HG03025 (cell line): ENCODE results near the gene BOK.
"Not testable (repeated sequence)": the region's sequence is repeated elsewhere in the genome, so short reads cannot be mapped to it uniquely, and the experiment has no call there.

Source experiments
- ATAC-seq: cut with Tn5 transposase; IDR thresholded peaks from one replicate; pipeline ENCODE4 v1.9.1; 2021; ENCODE audit warnings: mild to moderate bottlenecking, moderate library complexity; ENCODE audit not compliant: unreplicated experiment, low FRiP score

BOK gene

DNA sequence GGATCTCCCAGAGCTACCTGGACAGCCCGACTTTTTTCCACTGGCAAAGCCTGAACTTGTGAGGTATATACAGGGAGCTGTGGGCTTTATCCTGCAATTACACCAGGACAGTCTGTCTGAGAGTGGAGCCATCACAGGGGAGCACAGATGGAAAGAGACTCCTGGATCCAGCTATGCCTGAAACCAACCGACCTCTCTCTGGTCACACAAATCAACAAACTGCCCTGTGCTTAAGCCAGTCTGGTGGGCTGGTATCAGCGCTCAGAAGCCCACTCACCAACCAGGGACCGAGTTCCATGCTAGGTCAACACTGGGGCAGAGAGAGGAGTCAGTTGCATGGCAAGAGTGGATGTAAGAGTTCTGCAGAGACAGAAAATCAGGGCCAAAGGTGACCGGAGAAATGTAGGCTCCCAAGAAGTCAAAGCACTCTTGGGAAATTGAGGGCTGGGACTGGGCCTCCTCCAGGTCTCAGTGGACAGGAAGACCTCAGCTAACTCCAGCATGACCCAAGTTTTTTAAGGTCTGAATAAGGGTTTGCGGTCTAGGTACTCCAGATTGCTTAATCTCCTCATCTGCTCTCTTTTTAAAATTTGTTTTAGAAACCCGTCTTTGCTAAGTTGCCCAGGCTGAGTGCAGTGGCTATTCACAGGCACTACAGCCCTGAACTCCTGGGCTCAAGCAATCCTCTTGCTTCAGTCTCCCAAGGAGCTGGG, 3.8 kb upstream of the BOK start:
- ATAC-seq = no peak

DNA sequence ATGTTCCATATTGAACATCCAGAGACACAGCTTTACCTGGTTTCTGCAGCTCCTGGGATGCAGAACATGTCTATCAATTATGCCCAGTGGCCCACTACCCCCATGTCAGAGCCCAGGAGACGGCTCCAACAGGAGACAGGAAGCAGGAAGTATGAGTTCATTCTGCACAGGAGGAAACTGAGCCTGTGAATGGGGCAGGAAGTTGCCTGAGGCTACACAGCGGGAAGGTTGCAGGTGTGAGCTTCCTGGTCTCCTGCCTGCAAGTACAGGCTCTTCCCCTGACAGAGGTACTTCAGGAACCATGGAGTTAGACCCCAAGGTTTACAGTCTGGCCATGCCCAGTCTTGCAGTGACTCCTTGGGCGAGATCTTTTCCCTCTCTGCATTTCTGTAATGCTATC, 2.8 kb upstream of the BOK start:
- no peak for ATAC-seq

DNA sequence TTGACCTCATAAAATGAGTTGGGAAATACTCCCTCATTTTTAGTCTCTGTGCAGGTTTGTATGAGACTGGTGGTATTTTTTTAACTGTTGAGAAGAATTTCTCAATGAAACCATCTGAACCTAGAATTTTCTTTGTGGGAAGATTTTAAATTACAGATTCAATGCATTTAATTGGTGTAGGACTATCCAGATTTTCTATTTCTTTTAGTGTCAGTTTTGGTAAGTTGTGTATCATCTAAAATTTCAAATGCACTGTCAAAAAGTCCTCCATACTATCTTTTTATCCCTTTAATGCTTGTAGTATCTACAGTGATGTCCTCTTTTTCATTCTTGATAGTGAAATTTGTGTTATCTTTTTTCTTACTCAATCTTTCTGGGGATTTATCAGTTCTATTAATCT, 1.8 kb upstream of the BOK start:
- no peak for ATAC-seq

DNA sequence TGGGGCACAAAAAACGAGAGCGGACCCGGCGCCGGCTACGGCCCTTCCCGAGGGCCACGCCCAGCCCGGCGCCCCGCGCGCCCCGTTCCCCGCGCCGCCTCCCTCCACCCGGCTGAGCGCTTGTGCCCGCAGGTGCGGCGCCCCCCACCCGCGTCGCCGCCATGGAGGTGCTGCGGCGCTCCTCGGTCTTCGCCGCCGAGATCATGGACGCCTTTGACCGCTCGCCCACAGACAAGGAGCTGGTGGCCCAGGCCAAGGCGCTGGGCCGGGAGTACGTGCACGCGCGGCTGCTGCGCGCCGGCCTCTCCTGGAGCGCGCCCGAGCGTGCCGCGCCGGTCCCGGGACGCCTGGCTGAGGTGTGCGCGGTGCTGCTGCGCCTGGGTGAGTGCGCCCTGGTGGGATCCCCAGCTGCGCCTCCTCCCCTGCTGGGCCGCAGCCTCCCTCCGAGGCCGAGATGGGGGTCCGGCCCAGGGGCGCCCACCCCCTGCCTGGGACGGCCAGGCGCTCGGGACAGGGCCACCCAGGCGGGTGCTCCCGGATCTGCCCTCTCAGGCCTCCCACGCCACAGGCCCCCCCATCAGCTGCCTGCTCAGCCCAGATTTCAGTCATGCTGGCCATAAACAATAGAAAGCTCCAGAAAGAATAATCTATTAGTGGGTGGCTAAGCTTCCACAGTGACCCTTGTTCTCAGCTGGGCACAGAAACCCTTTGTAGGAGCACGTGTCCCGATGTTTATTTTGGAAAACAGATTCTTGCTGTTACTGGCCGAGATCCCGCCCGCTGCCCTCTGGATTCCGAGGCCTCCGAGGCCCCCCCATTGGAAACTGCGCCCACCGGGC, 997 bp downstream of the BOK start:
- ATAC-seq = no peak

DNA sequence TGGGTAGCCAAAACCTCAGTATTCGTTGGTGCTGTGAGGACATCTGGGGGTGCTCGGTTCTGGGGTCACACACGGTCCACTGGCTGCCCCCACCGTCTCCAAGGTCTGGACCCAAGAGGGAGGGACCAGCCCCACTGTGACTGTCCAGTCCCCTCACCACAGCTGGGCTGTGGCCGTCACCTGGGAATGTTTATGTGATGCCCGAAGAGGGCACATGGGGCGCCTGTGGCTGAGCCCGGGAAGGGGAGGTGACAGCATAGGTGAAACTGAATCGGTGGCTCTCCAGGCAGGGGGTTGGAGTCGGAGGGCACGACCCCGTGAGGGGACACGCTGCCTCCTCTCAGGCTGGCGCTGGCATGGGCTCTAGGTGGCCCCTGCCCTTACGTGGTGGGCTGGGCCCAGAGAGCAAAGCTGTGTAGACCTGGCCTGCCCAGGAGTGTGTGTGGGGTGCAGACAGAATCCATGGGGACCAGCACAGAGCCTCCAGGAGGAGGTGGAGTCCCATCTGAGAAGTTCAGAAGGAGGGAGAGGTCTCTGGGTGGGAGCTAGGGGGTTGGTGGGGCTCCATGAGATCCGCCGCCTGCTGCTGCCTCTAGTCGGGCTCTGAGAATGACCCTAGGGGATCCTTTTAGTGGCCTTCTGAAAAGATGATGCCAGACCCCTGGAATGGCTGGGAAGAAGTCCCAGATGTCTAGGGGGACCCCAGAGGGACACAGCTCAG, 1.8 kb downstream of the BOK start:
- ATAC-seq = no peak

DNA sequence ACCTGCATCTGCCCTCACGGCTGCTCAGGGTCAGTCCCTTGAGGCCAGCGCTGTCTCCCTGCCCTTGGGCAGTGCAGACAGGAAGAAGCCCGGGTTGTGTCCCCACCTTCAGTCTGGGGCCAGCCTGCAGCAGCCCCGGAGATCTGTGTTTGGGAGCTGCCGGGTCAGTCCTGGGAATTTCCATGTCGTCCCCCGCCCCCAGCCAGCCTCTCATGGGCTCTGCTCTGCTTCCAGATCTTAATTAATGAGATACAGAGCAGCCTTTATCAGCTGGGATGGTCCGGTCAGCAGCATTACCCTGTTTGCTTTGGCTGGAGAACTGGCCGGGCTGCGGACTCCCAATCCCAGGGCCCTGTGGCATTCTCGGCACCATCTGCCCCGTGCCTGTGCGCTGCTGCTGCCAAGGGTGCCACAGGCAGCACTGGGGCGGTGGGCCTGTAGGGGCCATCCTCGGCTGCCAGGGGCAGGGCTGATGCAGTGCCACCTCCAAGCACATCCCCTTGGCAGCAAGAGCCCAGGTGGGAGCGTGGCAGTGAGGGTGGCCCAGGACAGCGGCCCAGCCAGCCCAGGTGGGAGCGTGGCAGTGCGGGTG, 2.4 kb downstream of the BOK start:
- no peak for ATAC-seq

DNA sequence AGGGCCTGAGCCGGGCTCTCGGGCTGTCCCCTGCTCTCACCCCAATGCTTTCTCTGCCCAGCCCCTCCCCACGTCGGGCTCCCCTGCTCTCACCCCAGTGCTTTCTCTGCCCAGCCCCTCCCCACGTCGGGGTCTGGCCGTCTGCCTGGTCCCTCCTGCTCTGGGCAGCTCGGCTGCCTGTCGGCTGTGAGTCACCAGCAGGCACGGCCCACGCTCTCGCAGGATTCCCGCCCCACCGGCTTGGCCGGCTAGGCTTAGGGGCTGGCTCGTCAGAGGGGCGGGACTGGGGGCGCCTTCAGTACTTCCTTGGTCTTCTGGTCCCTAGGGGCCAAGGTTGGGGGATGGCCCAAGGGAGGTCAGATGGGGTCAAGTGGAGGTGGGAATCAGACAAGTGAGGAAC, 3.3 kb downstream of the BOK start:
- no peak for ATAC-seq

DNA sequence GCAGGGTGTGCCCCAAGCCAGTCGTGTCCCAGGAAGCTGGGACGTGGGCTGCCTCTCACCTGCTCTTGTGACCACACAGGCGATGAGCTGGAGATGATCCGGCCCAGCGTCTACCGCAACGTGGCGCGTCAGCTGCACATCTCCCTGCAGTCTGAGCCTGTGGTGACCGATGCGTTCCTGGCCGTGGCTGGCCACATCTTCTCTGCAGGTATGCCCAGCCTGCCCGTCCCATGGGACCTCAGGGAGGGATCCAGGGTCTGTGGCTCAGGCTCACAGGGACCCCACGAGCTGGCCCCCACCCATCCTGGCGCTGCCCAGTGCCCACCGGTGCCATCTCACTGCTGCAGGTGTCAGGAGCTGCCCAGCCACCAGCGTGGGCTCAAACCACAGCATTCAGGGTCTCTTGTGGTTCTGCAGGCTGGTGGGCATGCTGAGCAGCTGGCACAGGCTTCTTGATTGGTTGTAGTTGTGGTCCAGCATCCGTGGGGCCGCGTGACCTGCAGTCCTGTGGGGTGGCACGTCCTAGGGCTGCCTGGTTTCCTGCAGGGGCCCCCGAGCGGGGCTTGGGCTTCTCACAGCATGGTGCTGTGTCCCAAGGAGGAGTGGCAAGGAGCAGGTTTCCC, 3.8 kb downstream of the BOK start:
- ATAC-seq = no peak

DNA sequence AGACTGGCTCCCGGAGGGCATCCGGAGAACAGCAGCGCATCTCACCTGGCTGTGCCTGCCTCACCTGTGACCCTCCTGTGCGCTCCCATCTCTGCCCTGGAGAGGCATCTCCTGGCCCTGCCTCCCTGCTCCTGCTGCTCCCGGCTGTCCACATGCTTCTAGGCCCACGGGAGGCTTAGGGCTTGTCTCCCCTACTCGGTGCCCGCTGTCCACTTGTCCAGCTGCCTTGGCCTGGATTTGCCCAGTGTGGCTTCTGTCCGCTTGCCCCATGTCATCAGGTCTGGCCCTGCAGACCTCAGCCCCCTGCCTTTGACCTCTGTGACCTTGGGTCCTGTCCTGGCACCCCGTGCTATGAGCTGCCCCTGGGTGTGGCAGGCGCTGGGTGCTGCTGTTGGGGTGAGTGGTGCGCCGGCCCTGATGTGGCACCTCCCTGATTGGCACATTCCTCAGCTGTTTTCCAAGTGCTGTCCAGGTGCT, 4.5 kb downstream of the BOK start:
- no peak for ATAC-seq

DNA sequence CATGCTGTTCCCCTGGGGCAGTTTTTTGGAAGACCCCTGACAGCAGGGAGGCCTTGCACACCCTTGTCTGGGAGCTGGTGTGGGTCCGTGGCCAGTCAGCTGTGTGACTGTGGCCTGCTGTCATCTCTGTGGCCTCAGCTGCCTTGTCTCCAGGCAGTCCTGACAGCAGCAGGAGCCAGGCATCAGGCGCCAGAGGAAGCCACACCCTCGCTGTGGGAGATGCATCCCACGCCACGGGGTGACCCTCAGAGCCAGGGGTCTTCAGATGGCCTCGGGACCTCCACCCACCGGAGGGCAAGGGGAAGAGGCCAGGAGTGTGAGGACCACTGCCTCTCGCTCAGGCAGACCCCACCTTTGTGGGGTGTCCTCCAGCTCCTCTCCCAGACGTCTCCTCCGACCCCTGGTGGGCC, 5.0 kb downstream of the BOK start:
- ATAC-seq = no peak

DNA sequence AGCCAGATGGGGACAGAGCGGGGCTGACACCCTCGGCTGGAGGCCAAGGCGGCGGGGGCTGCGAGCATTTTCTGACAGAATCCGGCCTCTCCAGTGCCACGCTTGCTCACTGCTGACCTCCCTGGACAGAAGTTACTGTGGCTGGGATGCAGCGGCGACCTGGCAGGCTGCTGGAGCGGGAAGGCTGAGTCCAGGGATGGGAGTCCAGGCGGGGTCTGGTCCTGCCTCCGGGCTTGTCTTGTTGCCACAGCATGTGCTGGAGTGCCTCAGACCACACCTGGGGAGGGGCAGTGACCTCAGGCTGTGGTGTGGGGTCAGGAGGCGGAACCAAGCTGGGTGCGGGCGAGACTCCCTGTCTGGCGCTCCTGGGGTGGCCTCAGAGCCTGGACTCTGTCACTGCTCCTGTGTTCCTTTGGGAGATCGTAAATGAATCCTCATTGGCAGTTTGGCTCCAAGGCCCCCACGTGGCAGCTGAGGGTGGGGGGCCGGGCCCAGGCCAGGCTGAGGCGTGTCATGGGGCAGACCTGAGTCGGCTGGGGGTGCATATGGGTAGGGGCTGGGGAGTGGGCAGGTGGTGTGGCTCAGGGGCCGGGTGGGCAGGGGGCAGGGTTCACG, 5.5 kb downstream of the BOK start:
- no peak for ATAC-seq

DNA sequence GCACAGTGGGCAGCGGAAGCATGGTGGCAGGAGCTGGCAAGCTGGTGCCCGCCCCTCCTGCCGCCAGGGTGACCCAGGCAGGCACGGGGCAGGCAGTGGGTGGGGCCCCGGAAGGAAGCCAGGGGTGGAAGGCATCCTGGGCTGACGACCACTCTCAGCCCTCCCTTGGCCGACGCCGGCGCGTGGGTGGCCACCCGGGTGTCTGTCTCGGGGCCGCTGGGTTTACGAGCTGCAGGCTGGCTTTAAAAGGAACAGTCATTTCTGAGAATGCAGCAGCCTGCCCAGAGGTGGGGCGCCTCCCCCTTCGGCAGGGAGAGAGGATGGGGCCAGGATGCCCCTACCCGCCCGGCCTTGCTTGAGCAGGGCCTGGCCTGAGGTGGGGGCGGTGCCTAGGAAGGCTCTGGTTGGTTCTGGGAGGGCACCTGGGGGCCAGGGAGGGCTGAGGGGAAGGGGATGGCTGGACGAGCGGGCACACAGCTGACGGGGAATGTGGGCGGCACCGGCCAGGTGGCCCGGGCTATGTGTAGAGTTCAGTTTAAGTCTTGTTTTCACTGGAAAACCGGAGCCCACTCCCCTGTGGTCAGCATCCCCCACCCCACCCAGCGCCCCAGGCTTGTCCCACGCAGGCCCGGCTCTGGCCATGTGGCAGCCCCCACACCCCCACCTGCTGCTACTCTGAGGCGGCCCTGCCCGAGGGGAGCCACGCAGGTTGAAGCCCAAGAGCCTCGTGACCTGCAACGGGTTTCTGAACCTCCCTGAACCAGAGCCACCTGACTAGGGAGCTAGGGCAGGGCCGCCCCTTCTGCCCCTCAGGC, 6.3 kb downstream of the BOK start:
- no peak for ATAC-seq

DNA sequence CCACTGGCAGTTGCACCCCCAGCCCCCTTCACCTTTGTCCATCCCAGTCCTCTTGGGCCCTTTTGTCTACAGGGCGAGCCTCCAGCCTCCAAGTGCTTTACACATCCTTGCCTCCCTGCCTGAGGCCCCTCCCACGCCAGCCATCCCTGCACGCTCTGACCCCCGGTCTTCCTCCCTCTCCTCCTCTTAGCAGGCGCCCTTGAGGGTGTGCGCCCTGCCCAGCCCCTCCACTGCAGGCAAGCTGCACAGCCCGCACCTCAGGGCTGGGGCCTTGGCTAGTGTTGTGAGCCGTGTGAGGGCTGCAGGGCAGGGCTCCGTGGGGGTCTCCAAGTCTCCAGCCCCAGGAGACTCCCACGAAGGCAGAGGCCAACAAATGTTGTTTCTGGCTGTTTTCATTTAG, 6.9 kb downstream of the BOK start:
- no peak for ATAC-seq

DNA sequence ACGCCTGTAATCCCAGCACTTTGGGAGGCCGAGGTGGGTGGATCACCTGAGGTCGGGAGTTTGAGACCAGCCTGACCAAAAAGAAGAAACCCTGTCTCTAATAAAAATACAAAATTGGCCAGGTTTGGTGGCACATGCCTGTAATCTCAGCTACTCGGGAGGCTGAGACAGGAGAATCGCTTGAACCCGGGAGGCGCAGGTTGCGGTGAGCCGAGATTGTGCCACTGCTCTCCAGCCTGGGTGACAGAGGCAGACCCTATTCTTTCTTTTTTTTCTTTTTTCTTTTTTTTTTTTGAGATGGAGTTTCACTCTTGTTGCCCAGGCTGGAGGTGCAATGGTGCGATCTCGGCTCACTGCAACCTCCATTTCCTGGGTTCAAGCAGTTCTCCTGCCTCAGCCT, 7.5 kb downstream of the BOK start:
- not testable (repeated sequence) for ATAC-seq

DNA sequence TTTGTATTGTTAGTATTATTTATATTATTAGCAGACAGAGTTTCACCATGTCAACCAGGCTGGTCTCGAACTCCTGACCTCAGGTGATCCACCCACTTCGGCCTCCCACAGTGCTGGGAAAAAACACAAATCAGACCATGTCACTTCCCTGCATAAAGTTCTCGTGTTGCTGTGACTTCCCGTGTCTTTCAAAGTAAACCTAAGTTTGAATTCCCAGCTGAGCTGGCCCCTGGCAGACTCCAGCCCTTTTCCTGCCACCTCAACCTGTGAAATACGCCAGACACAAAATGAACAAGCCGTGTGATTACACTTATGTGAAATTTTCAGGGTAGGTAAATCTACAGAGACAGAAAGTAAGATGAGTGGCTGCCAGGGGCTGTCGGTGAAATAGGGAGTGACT, 7.9 kb downstream of the BOK start:
- ATAC-seq = no peak

DNA sequence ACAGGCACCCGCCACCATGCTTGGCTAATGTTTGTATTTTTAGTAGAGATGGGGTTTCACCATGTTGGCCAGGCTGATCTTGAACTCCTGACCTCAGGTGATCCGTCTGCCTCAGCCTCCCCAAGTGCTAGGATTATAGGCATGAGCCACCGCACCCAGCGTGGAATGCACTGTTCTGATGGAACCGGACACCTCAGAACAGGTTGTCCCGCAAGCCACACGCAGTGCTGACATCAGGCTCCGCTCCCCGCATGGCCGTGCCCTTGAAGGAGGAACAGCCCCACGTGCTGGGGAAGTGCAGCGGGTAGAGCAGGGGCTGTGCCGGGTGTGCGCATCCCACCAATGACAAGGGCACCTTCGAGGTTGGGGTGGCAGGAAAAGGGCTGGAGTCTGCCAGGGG, 8.7 kb downstream of the BOK start:
- not testable (repeated sequence) for ATAC-seq

DNA sequence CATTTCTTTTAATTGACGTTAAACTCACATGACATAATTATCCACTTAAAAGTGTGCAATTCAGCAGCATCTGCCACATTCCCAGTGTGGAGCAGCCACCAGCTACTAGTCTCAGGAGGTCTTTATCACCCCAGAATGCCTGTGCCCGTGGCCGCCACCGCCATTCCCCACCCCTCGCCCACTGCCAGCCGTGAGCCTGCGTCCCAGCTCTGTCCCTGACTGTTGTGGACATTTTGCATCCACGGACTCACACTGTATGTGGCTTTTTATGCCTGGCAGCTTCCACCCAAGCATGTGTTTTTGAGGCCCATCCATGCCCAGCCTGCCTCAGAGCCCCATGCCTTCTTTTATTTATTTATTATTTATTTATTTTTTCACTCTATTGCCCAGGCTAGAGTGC, 9.2 kb downstream of the BOK start:
- no peak for ATAC-seq

DNA sequence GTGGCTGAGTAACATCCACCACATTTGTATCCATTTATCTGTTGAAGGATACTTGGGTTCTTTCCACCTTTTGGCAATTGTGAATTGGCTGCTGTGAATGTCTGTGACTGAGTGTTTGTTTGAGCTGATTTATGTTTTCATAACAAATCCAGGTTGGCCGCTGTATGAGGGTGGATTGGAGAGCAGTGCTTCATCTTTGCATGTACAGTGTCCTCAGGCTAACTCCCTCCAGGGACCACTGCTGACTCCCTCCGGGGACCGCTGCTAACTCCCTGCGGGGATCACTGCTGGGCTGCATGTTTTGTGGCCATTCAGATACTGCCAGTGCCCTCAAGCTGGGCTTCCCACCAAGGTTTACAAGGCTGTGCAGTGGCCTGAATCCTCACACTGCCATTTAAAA, 10.2 kb downstream of the BOK start:
- ATAC-seq = no peak

DNA sequence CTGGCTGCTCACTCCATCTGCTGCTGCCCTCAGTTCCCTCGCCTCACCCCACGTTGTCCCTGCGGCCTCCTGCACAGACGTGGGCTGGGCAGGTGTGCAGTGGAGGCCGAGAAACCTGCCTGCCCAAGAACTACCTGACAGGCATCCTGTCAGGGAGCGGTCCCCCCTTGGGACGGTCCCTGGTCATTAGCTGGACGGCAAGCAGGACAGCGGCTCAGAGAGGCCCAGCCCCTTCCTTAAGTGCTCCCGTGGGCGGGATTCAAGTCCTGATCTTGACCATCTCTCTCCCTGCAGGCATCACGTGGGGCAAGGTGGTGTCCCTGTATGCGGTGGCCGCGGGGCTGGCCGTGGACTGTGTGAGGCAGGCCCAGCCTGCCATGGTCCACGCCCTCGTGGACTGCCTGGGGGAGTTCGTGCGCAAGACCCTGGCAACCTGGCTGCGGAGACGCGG, 11.3 kb downstream of the BOK start:
- ATAC-seq = no peak
